HG03439 (cell line): ENCODE data around the gene SCAPER.

Experiments
- ATAC-seq: cut with Tn5 transposase; IDR thresholded peaks from one replicate; pipeline ENCODE4 v1.9.1; 2021; ENCODE audit warnings: mild to moderate bottlenecking, moderate library complexity; ENCODE audit not compliant: unreplicated experiment

Gene SCAPER

GRCh38 chr15:76682833-76683232 is 222.3 kb downstream of the SCAPER start:
- ATAC-seq, result no peak

DNA sequence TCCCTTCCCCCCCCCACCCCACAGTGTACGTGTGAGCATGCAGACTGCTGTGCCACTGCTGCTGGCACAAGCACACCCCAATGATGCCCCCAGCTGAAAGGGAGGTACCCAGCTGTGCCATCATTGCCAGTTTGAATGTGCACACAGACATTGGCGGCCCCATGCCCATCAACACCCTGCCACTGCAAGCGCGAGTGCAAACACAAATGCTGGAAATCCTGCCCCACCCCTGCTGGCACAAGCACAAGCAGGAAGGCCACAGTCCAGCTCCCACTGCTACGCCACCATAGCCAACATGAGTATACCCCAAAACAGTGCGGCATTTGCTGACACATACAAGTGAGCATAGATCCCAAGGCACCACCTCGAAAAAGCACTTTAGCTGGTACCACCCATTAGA is 222.9 kb downstream of the SCAPER start:
- no peak for ATAC-seq

DNA sequence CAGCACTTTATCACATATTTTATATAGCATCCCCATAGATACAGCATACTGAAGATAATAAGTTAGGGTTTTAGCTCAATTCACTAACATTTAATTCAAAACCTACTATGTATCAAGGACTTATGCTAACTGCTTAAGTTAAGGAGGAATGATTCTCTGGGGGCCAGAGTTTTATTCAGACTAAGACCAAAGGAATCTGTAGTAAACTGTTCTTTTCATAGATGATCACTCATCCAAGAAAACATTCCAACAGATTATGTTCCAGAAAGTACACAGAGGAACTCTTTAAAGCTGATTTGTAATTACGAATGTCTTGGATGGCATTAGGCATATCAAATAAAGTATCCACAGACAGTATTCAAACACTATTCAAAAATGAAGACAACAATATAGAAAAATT is 226.4 kb downstream of the SCAPER start:
- no peak for ATAC-seq

- ATAC-seq, result no peak
Observed at GRCh38 chr15:76674883-76675282, 230.3 kb downstream of the SCAPER start.

- no peak for ATAC-seq
Observed at GRCh38 chr15:76669521-76670207, 235.5 kb downstream of the SCAPER start.

DNA sequence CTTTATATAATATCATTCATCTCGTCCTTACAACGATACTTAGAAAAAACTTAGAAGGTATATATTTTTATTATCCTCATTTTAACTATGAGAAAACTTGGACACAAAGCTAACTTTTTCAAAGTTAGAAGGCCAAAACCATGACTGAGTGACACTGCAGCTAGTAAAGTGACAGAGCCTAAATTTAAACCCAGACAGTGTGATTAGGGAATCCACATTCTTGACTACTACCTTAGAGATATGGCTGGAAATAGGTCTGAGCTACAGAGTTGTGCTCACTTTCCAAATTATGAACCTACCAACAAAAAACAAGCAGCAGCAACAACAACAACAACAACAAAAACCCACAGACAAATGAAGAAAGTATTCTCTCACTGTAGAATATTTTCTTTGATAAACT is 236.2 kb downstream of the SCAPER start:
- ATAC-seq, result no peak

GRCh38 chr15:76667943-76668715 is 237.0 kb downstream of the SCAPER start:
- no peak for ATAC-seq

GRCh38 chr15:76664895-76665294 is 240.2 kb downstream of the SCAPER start:
- no peak for ATAC-seq

DNA sequence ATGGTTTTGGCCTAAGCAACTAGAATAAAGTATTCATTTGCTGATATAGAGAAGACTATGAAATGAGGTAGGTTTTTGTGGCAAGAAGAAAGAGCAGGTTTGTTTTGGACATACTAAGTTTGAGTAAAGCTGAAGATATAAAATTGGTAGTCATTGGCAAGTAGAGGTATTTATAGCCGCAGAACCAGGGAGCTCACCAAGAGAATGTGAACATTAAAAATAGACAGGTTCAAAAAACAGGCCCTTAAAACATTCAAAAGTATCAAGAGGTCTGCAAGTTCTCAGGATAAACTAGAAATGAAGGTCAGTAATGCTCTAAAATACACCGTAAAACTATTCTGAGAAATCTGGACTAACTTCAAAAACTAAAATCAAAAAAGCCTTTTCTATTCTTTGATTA is 240.7 kb downstream of the SCAPER start:
- no peak for ATAC-seq

DNA sequence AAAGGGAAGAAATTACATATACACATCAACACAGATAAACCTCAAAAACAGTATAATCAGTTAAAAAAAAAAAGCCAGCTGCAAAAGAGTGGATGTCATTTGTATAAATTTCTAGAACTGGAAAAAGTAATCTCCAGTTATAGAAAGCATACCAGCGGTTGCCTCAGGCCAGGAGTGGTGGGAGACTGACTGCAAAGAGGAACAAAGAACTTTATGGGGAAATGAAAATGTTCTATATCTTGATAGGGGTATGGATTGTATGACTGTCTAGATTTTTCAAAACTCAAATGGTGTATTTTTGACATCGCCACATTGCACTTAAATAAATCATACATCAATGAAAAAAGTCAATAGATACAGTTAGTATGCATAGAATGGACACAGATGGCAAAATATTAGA is 241.6 kb downstream of the SCAPER start:
- ATAC-seq, result no peak

- ATAC-seq, result no peak
Observed at GRCh38 chr15:76648732-76649444, 256.3 kb downstream of the SCAPER start.

DNA sequence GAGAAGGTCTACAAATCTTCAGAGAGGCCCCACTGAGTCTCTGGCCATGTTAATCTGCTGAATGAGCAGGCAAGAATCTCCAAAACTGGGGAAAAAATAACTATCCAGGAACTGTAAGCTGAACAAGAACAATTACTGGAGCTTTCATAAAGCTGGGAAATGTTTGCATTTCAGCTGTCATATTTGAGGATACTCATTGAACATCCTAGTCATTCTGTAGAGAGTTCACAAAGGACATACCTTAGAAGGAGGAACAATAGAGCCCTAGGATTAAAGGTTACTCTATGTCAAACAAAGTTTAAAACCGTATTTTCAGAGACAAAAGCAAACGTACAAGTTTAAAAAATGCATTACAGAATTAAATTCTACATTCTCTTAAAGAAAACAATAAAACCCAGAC is 257.5 kb downstream of the SCAPER start:
- no peak for ATAC-seq

DNA sequence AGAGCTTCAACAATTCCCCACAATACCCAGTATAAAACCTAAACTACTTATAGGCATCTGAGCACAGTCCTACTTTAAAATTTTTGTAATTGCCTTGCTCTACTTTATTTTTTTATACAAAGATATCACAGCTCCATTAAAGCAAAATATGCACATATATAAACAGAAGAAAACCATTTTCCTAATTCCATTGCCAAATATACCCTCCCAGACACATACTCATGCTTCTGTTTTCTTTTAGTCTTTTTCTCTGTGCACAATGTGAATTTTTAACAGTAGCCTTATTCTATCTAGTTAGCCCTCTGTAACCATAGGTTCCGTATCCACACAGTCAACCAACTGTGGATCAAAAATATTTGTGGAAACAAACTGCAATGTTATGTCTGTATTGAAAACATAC is 260.5 kb downstream of the SCAPER start:
- ATAC-seq, result no peak

DNA sequence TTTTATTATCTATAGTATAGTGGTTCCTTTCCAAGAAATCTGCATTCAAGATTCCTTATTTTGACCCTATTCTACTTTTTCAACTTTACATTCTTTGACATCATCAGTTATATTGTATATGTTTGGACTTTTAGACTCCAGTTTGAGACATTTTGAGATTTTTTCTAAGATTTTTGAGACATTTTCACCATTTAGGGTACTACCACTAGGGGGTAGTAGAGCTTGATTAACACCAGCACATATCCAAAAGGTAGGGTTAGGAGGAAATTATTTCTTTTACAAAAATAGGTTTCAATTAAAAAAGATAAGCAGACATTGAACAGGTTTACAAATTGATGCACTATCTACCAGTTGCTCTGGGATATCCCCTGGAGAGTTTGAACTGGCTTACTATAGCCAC is 262.5 kb downstream of the SCAPER start:
- ATAC-seq, result no peak

GRCh38 chr15:76637166-76637565 is 268.0 kb downstream of the SCAPER start:
- no peak for ATAC-seq

DNA sequence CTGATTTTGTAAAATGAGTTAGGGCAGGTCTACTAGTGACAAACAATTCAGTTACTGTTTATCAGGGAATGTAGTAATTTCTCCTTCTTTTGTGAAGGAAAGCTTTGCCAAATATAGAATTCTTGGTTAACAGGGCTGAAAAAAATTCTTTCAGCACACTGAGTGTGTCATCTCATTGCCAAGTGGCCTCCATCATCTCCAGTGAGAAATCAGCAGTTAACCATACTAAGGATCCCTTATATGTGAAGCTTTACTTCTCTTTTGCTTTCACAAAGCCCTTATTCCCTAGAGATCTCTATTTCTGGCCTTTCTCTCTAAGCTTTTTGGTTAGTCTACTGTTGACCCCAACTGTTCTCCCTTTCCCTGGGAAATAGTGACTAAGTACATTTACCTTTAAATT is 269.1 kb downstream of the SCAPER start:
- ATAC-seq, result no peak

DNA sequence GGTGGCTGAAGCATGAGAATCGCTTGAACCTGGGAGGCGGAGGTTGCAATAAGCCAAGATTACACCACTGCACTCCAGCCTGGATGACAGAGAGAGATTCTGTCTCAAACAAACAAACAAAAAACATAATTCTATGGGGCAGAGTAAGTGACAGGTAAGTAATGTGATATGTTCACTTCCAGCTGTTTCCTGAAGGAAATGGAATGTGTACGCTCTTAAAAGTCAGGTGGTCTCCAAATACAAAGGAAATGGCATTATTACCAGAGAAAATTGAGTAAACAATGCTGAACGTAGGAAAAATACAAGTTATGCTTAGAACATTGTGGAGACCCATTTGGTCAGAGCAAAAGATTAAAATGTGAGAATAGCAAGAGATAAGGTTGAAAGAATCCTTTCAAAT is 278.5 kb downstream of the SCAPER start:
- no peak for ATAC-seq

- ATAC-seq, result no peak
Observed at GRCh38 chr15:76625267-76625666, 279.9 kb downstream of the SCAPER start.

GRCh38 chr15:76614725-76615124 is 290.4 kb downstream of the SCAPER start:
- no peak for ATAC-seq

GRCh38 chr15:76588811-76589747 is 316.1 kb downstream of the SCAPER start:
- ATAC-seq, result no peak

- ATAC-seq, result no peak
Observed at GRCh38 chr15:76585576-76585897, 319.6 kb downstream of the SCAPER start.
